ENCODE results near the gene MATR3.

GRCh38 chr5:139363937-139364336 is 70.4 kb downstream of the MATR3 start:
- no peak for TF ChIP-seq CTCF (IDR thresholded peaks at IDR 0.05; ENCODE audit: low read depth, low read length, missing input control)
- TF ChIP-seq REST (IDR thresholded peaks at IDR 0.05), result no peak
- TF ChIP-seq ATF3 (IDR thresholded peaks at IDR 0.05), result no peak
- no peak for TF ChIP-seq MAX (IDR thresholded peaks at IDR 0.05)
- no peak for TF ChIP-seq FOXA1 (IDR thresholded peaks at IDR 0.05)
- no peak for TF ChIP-seq EGR1 (IDR thresholded peaks at IDR 0.05; ENCODE audit: low read depth in 2 of 2)
- no peak for TF ChIP-seq RAD21 (IDR thresholded peaks at IDR 0.05)
- no peak for TF ChIP-seq TAF1 (conservative IDR thresholded peaks at IDR 0.05)
- no peak for TF ChIP-seq RXRA (IDR thresholded peaks at IDR 0.05)

Measured in liver (tissue), 3 donors.